ES-I3 (cell line): ENCODE data around the gene ISG20L2.

Experiments used
- H3K36me3 ChIP-seq: 2 replicates; pipeline ENCODE4 v1.6.1; 2013; ENCODE audit warnings: mild to moderate bottlenecking, low read length, control low read depth, moderate library complexity; ENCODE audit not compliant: insufficient read depth
- H3K4me1 ChIP-seq: 2 replicates; pipeline ENCODE4 v1.6.1; 2013; ENCODE audit warnings: mild to moderate bottlenecking, control low read depth, low read length; ENCODE audit not compliant: insufficient read depth
- H3K9ac ChIP-seq: 2 replicates; pipeline ENCODE4 v1.6.1; 2013; ENCODE audit warnings: low read depth, mild to moderate bottlenecking, low read length, moderate library complexity
- H3K9me3 ChIP-seq: 2 replicates; pipeline ENCODE4 v1.6.1; 2013; ENCODE audit warnings: mild to moderate bottlenecking, low read length, moderate library complexity; ENCODE audit not compliant: control insufficient read depth, insufficient read depth

The ISG20L2 gene

GRCh38 chr1:156748670-156749418 is 20.3 kb upstream of the ISG20L2 start:
- Histone ChIP-seq H3K4me1 (peaks cover 47% of the 10 kb centered on the region), H3K9me3 (no peaks in the 10 kb centered on the region), H3K9ac (no peak overlapping the region; the same call in 1 of the 2 replicates), H3K36me3 (no peaks in the 10 kb centered on the region)

- peaks cover 45% of the 10 kb centered on the region for H3K4me1 ChIP-seq
- no peaks in the 10 kb centered on the region for H3K9me3 ChIP-seq
- H3K36me3 ChIP-seq, result no peaks in the 10 kb centered on the region; the same call in 1 of the 2 replicates
- H3K9ac ChIP-seq, result peak overlapping the region; percentile 53
Observed at GRCh38 chr1:156747742-156748669, 19.4 kb upstream of the ISG20L2 start.

GRCh38 chr1:156746728-156747631 is 18.4 kb upstream of the ISG20L2 start:
- peak overlapping the region; percentile 97 for H3K9ac ChIP-seq
- no peaks in the 10 kb centered on the region; the same call in 1 of the 2 replicates for H3K36me3 ChIP-seq
- no peaks in the 10 kb centered on the region for H3K9me3 ChIP-seq
- H3K4me1 ChIP-seq, result peaks cover 41% of the 10 kb centered on the region

GRCh38 chr1:156746406-156746727 is 17.8 kb upstream of the ISG20L2 start:
- H3K9ac ChIP-seq, result peak overlapping the region; percentile 97
- H3K9me3 ChIP-seq, result no peaks in the 10 kb centered on the region
- peaks cover 44% of the 10 kb centered on the region for H3K4me1 ChIP-seq
- H3K36me3 ChIP-seq, result no peaks in the 10 kb centered on the region; the same call in 1 of the 2 replicates

GRCh38 chr1:156745881-156746280 is 17.3 kb upstream of the ISG20L2 start:
- peaks cover 44% of the 10 kb centered on the region for H3K4me1 ChIP-seq
- peak overlapping the region; percentile 97 for H3K9ac ChIP-seq
- H3K9me3 ChIP-seq, result no peaks in the 10 kb centered on the region
- no peaks in the 10 kb centered on the region; the same call in 1 of the 2 replicates for H3K36me3 ChIP-seq

GRCh38 chr1:156744786-156745419 is 16.3 kb upstream of the ISG20L2 start:
- no peak overlapping the region for H3K9ac ChIP-seq
- peaks cover 44% of the 10 kb centered on the region for H3K4me1 ChIP-seq
- H3K36me3 ChIP-seq, result no peaks in the 10 kb centered on the region; the same call in 1 of the 2 replicates

GRCh38 chr1:156744344-156744743 is 15.8 kb upstream of the ISG20L2 start:
- Histone ChIP-seq H3K36me3 (no peaks in the 10 kb centered on the region; the same call in 1 of the 2 replicates), H3K9me3 (no peaks in the 10 kb centered on the region), H3K4me1 (peaks cover 39% of the 10 kb centered on the region), H3K9ac (no peak overlapping the region)

More at GRCh38 chr1:156744786-156745419, 16.3 kb upstream of the ISG20L2 start:
- H3K9me3 ChIP-seq, result no peaks in the 10 kb centered on the region

GRCh38 chr1:156743367-156744302 is 15.1 kb upstream of the ISG20L2 start:
- Histone ChIP-seq H3K9ac (no peak overlapping the region), H3K9me3 (no peaks in the 10 kb centered on the region), H3K4me1 (peaks cover 32% of the 10 kb centered on the region), H3K36me3 (no peaks in the 10 kb centered on the region; the same call in 1 of the 2 replicates)

GRCh38 chr1:156742801-156743200 is 14.2 kb upstream of the ISG20L2 start:
- Histone ChIP-seq H3K4me1 (peaks cover 24% of the 10 kb centered on the region), H3K9ac (no peak overlapping the region), H3K36me3 (no peaks in the 10 kb centered on the region; the same call in 1 of the 2 replicates), H3K9me3 (no peaks in the 10 kb centered on the region)

- no peak overlapping the region for H3K9ac ChIP-seq
- H3K4me1 ChIP-seq, result peaks cover 19% of the 10 kb centered on the region
- H3K36me3 ChIP-seq, result peaks cover under 1% of the 10 kb centered on the region; the same call in 1 of the 2 replicates
- no peaks in the 10 kb centered on the region for H3K9me3 ChIP-seq
Observed at GRCh38 chr1:156742017-156742416, 13.5 kb upstream of the ISG20L2 start.

- no peaks in the 10 kb centered on the region for H3K9me3 ChIP-seq
- peak overlapping the region; percentile 46 for H3K9ac ChIP-seq
- peaks cover 6% of the 10 kb centered on the region for H3K36me3 ChIP-seq
- H3K4me1 ChIP-seq, result peaks cover 19% of the 10 kb centered on the region
Observed at GRCh38 chr1:156741481-156741983, 13.0 kb upstream of the ISG20L2 start.

- peak within 1 kb of the TSS; percentile 85 for H3K9ac ChIP-seq
- peaks cover 9% of the 10 kb centered on the region for H3K36me3 ChIP-seq
- no peaks in the 10 kb centered on the region for H3K9me3 ChIP-seq
- H3K4me1 ChIP-seq, result peaks cover 15% of the 10 kb centered on the region
Observed at GRCh38 chr1:156740741-156741480, 12.3 kb upstream of the ISG20L2 start, which contains the start of gene MRPL24. TSS of gene MRPL24 (minus strand) at chr1:156741088. CDS start at chr1:156738704, 2,384 bp downstream.
